HepG2 (cell line): ENCODE results near the gene FYTTD1. TPM values are rescaled to one million over a fixed set of nuclear protein-coding genes. Genes with fewer than 3 reads are reported as not detected.

Experiments used
- CBFB ChIP-seq: sonication (generic); formaldehyde crosslinking; IDR thresholded peaks from 2 replicates; pipeline ENCODE4 v1.4.0; 2020; ENCODE audit warnings: missing genetic modification reagents
- DMAP1 ChIP-seq: IDR thresholded peaks from 2 replicates; pipeline ENCODE4 v1.6.1; 2016
- ERF ChIP-seq: IDR thresholded peaks from 2 replicates; pipeline ENCODE4 v1.6.1; 2018; ENCODE audit warnings: missing biosample characterization, missing genetic modification reagents
- FOXA3 ChIP-seq: IDR thresholded peaks from 2 replicates; pipeline ENCODE4 v1.6.1; 2016; ENCODE audit warnings: missing genetic modification reagents, missing compliant biosample characterization
- GATAD1 ChIP-seq: IDR thresholded peaks from 2 replicates; pipeline ENCODE4 v1.6.1; 2016; ENCODE audit warnings: missing genetic modification reagents, missing compliant biosample characterization
- HMG20A ChIP-seq: IDR thresholded peaks from 2 replicates; pipeline ENCODE4 v1.6.1; 2016; ENCODE audit warnings: borderline replicate concordance
- ISL2 ChIP-seq: sonication (generic); formaldehyde crosslinking; IDR thresholded peaks from 2 replicates; pipeline ENCODE4 v1.5.0; 2020; ENCODE audit warnings: missing genetic modification reagents
- JUNB ChIP-seq: sonication (generic); formaldehyde crosslinking; IDR thresholded peaks from 2 replicates; pipeline ENCODE4 v1.8.0; 2022; ENCODE audit warnings: missing genetic modification reagents, mild to moderate bottlenecking, borderline replicate concordance
- KDM6A ChIP-seq: IDR thresholded peaks from 2 replicates; pipeline ENCODE4 v1.6.1; 2016; ENCODE audit warnings: low read depth
- KLF11 ChIP-seq: IDR thresholded peaks from 2 replicates; pipeline ENCODE4 v1.6.1; 2016; ENCODE audit warnings: missing compliant biosample characterization
- MAF1 ChIP-seq: sonication (generic); formaldehyde crosslinking; IDR thresholded peaks from 2 replicates; pipeline ENCODE4 v1.5.0; 2020; ENCODE audit warnings: missing genetic modification reagents, borderline replicate concordance
- MED13 ChIP-seq: sonication (generic); formaldehyde crosslinking; IDR thresholded peaks from 2 replicates; pipeline ENCODE4 v1.5.0; 2020; ENCODE audit warnings: missing genetic modification reagents
- MIER2 ChIP-seq: IDR thresholded peaks from 2 replicates; pipeline ENCODE4 v1.6.1; 2016; ENCODE audit warnings: missing biosample characterization, missing genetic modification reagents
- NR2F6 ChIP-seq, 2 experiments: IDR thresholded peaks; 2 replicates each; pipeline ENCODE4 v1.6.1; 2016; ENCODE audit warnings: antibody characterized with exemption in 1 of 2, mild to moderate bottlenecking in 1 of 2
- RFX1 ChIP-seq: fragments of 450-650 bp; IDR thresholded peaks from 2 replicates; pipeline ENCODE4 v1.6.1; 2017
- SAP130 ChIP-seq: IDR thresholded peaks from 2 replicates; pipeline ENCODE4 v1.6.1; 2016; ENCODE audit warnings: low read depth
- SP2 ChIP-seq: sonication (generic); formaldehyde crosslinking; IDR thresholded peaks from 2 replicates; pipeline ENCODE4 v1.5.1; 2020; ENCODE audit warnings: mild to moderate bottlenecking, missing genetic modification reagents
- ZBTB7A ChIP-seq: sonication (generic); formaldehyde crosslinking; IDR thresholded peaks from 2 replicates; pipeline ENCODE4 v1.8.0; 2022; ENCODE audit warnings: mild to moderate bottlenecking, missing genetic modification reagents
- ZNF234 ChIP-seq: sonication (generic); formaldehyde crosslinking; conservative IDR thresholded peaks from 2 replicates; pipeline ENCODE4 v1.5.1; 2020; ENCODE audit warnings: mild to moderate bottlenecking, missing genetic modification reagents
- ZNF256 ChIP-seq: sonication (generic); formaldehyde crosslinking; conservative IDR thresholded peaks from 2 replicates; pipeline ENCODE4 v1.4.0; 2020; ENCODE audit warnings: missing genetic modification reagents
- ZNF746 ChIP-seq: sonication (generic); formaldehyde crosslinking; IDR thresholded peaks from 2 replicates; pipeline ENCODE4 v1.8.0; 2022; ENCODE audit warnings: mild to moderate bottlenecking, missing genetic modification reagents
- ZNF761 ChIP-seq: sonication (generic); formaldehyde crosslinking; conservative IDR thresholded peaks from 2 replicates; pipeline ENCODE4 v1.4.0; 2020; ENCODE audit warnings: mild to moderate bottlenecking, missing genetic modification reagents
- ZSCAN20 ChIP-seq: sonication (generic); formaldehyde crosslinking; IDR thresholded peaks from 2 replicates; pipeline ENCODE4 v1.4.0; 2020; ENCODE audit warnings: missing genetic modification reagents, mild to moderate bottlenecking, borderline replicate concordance
- ZSCAN9 ChIP-seq: IDR thresholded peaks from 2 replicates; pipeline ENCODE4 v1.6.1; 2016; ENCODE audit warnings: borderline replicate concordance
- polyA plus RNA-seq, 8 experiments: library from polyadenylated mRNA; depleted of rRNA in 3 of 8; stranded (reverse) in 7 of 8; unstranded in 1 of 8; fragments of >200 nt; fragmentation: Illumina TruSeq in 4 of 8; extraction: Trizol in 4 of 8; gene quantifications; 2 replicates each; pipeline versions ENCODE4 v1.2.1 to v1.2.3, GENCODE V29; 2011 to 2016; ENCODE audit warnings: low read depth in 4 of 8, missing spikeins in 1 of 8, mixed read lengths in 1 of 8; ENCODE audit not compliant: insufficient read depth in 1 of 8
- total RNA-seq, 5 experiments: library from RNA; depleted of rRNA; stranded (reverse); fragments of >200 nt; fragmentation: Illumina TruSeq; extraction: Trizol; gene quantifications; 2 replicates each; pipeline ENCODE4 v1.2.3, GENCODE V29; 2016; ENCODE audit warnings: low read depth in 1 of 5
- TF ChIP-seq, protein P1 (sequence below): sonication (generic); formaldehyde crosslinking; IDR thresholded peaks from 2 replicates; pipeline ENCODE4 v1.5.0; 2020; ENCODE audit warnings: mild to moderate bottlenecking, missing genetic modification reagents, borderline replicate concordance
- TF ChIP-seq, protein P2 (sequence below): sonication (generic); formaldehyde crosslinking; IDR thresholded peaks from 2 replicates; pipeline ENCODE4 v1.4.0; 2020; ENCODE audit warnings: missing genetic modification reagents
- TF ChIP-seq, protein P3 (sequence below), 2 experiments: sonication (generic) in 1 of 2; formaldehyde crosslinking in 1 of 2; IDR thresholded peaks; 2 replicates each; pipeline versions ENCODE4 v1.4.0 to v1.6.1; 2018 to 2020; ENCODE audit warnings: missing genetic modification reagents in 2 of 2, borderline replicate concordance in 1 of 2, low read depth in 1 of 2, mild to moderate bottlenecking in 1 of 2, missing biosample characterization in 1 of 2

Gene FYTTD1
- total and polyA plus RNA-seq, 2 of the 13 experiments (the other 11 are each of a cell fraction or from before 2014, with no cell fraction given): 6.5 to 28.8 TPM

DNA sequence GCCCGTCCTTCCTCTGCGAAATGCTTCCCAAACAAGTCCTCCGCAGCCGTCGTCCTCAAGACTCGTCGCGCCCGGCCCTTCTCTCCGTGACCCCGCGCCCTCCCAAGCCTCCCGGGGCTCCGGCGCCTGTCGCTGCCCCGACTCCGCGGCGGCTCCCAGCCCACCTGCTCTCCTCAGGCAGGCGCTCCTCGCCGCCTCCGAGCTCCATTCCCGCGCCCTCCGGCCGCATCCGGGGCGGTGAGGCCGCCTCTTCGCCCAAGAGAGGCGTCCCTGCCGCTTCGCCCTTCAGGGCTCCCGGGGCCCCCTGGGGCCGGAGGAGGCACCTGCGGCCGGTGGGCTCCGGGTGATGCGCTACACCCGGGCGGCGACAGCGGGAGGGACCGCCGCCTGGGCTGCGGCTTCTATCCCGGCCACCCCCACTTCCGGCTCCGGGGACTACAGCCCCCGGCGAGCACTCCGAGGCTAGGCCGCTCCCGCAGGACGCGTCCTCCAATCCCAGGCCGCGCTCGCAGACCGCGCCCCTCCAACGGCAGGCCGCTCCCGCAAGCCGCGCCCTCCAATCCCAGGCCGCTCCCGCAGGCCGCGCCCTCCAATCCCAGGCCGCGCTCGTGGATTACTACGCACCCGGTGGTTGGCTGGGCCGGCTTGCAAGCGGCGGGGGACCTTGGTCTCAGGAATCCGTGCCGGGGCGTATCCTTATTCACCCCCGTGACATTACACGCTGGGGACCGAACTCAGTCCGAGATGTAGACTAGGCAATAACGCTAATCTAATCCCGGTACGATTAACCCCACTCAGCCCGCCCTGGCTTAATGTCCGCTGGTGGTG, 13.0 kb upstream of the FYTTD1 start, which contains the start of gene RUBCN (continued):
- no peak for TF ChIP-seq ZNF234 (CRISPR knock-in tag)
- TF ChIP-seq KLF11 (CRISPR knock-in tag): 0 out of 2 replicates have a peak, but pooled peaks have one; percentile 34
- peak; percentile 83 for TF ChIP-seq GATAD1 (CRISPR knock-in tag)
- 0 out of 2 replicates have a peak, but pooled peaks have one; percentile 28 for TF ChIP-seq ZSCAN20
- TF ChIP-seq, protein P1, sequence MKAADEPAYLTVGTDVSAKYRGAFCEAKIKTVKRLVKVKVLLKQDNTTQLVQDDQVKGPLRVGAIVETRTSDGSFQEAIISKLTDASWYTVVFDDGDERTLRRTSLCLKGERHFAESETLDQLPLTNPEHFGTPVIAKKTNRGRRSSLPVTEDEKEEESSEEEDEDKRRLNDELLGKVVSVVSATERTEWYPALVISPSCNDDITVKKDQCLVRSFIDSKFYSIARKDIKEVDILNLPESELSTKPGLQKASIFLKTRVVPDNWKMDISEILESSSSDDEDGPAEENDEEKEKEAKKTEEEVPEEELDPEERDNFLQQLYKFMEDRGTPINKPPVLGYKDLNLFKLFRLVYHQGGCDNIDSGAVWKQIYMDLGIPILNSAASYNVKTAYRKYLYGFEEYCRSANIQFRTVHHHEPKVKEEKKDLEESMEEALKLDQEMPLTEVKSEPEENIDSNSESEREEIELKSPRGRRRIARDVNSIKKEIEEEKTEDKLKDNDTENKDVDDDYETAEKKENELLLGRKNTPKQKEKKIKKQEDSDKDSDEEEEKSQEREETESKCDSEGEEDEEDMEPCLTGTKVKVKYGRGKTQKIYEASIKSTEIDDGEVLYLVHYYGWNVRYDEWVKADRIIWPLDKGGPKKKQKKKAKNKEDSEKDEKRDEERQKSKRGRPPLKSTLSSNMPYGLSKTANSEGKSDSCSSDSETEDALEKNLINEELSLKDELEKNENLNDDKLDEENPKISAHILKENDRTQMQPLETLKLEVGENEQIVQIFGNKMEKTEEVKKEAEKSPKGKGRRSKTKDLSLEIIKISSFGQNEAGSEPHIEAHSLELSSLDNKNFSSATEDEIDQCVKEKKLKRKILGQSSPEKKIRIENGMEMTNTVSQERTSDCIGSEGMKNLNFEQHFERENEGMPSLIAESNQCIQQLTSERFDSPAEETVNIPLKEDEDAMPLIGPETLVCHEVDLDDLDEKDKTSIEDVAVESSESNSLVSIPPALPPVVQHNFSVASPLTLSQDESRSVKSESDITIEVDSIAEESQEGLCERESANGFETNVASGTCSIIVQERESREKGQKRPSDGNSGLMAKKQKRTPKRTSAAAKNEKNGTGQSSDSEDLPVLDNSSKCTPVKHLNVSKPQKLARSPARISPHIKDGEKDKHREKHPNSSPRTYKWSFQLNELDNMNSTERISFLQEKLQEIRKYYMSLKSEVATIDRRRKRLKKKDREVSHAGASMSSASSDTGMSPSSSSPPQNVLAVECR: peak; percentile 89
- TF ChIP-seq MED13: no peak
- TF ChIP-seq DMAP1 (CRISPR knock-in tag): 0 out of 2 replicates have a peak, but pooled peaks have one; percentile 45
- no peak for TF ChIP-seq ZBTB7A (CRISPR knock-in tag)
- TF ChIP-seq, protein P2, sequence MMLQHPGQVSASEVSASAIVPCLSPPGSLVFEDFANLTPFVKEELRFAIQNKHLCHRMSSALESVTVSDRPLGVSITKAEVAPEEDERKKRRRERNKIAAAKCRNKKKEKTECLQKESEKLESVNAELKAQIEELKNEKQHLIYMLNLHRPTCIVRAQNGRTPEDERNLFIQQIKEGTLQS (CRISPR knock-in tag): no peak
- no peak for TF ChIP-seq JUNB (CRISPR knock-in tag)
- peak; percentile 32 for TF ChIP-seq FOXA3 (CRISPR knock-in tag)
- 0 out of 2 replicates have a peak, but pooled peaks have one; percentile 48 for TF ChIP-seq CBFB (CRISPR knock-in tag)
- 0 out of 2 replicates have a peak, but pooled peaks have one; percentile 36 for TF ChIP-seq ZNF256 (CRISPR knock-in tag)
- 0 out of 2 replicates have a peak, but pooled peaks have one; percentile 8 for TF ChIP-seq MAF1 (CRISPR knock-in tag)
- TF ChIP-seq ISL2: peak; percentile 39; the same call in 1 of the 2 replicates
- TF ChIP-seq ERF: peak; percentile 60
- TF ChIP-seq MIER2 (CRISPR knock-in tag): no peak
- TF ChIP-seq HMG20A (CRISPR knock-in tag): no peak
- TF ChIP-seq ZNF761 (CRISPR knock-in tag): no peak
- TF ChIP-seq ZNF746: no peak
- no peak for TF ChIP-seq NR2F6 (IDR thresholded peaks at IDR 0.05)
- TF ChIP-seq NR2F6 (CRISPR knock-in tag; IDR thresholded peaks at IDR 0.05): no peak
- TF ChIP-seq SP2: peak; percentile 79
- peak; percentile 70 for TF ChIP-seq SAP130
- TF ChIP-seq ZSCAN9 (CRISPR knock-in tag): no peak
- TF ChIP-seq, protein P3, sequence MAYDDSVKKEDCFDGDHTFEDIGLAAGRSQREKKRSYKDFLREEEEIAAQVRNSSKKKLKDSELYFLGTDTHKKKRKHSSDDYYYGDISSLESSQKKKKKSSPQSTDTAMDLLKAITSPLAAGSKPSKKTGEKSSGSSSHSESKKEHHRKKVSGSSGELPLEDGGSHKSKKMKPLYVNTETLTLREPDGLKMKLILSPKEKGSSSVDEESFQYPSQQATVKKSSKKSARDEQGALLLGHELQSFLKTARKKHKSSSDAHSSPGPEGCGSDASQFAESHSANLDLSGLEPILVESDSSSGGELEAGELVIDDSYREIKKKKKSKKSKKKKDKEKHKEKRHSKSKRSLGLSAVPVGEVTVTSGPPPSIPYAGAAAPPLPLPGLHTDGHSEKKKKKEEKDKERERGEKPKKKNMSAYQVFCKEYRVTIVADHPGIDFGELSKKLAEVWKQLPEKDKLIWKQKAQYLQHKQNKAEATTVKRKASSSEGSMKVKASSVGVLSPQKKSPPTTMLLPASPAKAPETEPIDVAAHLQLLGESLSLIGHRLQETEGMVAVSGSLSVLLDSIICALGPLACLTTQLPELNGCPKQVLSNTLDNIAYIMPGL (CRISPR knock-in tag; IDR thresholded peaks at IDR 0.05; ENCODE audit: borderline replicate concordance in 1 of 2, low read depth in 1 of 2): peak; percentile 12 to 38; a peak in 1 of 4 replicates
- 0 out of 2 replicates have a peak, but pooled peaks have one; percentile 22 for TF ChIP-seq KDM6A (CRISPR knock-in tag)
- TF ChIP-seq RFX1: no peak
